ENCODE data around the gene MUSK.
A peak's percentile ranks its signal among the peaks of the same experiment; 100 is the strongest.

MUSK gene

DNA sequence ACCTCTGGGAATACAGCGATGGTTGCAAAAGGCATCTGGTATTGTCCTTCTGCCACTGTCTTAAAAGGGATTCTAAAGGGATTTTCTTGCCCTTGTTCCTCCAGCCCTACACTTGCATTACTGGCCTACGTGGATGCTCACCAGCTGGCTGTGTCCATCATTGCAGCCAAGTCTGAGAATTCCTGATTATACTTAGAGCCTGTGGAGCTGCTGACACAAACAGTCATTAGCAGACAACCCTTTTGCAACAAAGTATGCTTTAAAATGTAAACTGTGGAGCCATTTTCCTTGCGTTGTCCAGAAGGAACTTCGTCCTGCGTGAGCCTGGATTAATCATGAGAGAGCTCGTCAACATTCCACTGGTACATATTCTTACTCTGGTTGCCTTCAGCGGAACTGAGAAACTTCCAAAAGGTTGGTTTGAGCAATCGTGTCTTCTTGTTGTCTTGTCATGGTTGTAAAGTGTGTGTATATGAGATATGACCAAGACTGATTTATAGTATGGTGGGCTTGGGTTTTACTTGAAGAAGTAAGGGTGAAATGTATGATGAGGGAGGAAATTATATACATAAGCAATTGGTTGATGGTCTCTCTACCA, at the start of gene MUSK:
Gene MUSK (plus strand): TSS at position 222 of the 598 bp plus-strand sequence. CDS start 114 bp downstream, at position 336.
- no peak for DNase-seq (ENCODE audit: low read depth)

DNA sequence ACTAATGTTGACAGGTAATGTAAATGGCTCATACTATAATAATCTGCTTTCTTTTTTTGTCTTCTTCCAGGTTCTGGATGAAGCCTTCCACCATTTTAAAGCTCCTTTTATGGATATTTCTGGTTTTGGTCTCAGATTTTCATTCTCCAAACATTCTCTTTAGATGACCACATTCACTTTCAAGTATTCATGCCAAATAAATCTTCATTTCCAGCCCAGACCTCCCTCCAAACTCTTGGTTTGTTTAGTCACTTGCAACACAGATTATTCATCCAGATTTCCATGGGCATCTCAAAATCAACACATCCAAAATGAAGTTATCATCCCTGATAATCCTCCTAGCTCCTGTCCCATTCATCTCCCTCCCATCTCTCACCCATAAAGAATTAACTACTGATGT, 48.8 kb upstream of the MUSK start:
- no peak for DNase-seq (ENCODE audit: low read depth)

DNA sequence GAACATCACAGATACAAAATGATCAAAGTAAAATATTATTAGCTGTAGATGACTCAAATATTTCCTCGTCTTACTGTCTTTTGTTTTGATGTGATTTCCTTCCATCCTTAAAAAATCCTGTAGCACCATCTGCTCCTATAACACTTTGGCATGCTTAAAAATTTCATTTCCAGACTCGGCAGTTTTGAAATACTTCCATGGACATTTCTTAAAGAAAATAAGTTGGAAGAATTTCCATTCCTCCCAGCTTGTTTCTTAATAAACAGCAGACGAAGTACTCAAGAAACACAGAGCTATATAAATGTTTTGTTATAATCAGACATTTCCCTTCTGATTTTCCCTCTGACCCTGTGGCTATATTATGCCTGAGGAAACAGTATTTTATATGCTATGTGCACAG, 47.9 kb upstream of the MUSK start:
- no peak for DNase-seq (ENCODE audit: low read depth)

DNA sequence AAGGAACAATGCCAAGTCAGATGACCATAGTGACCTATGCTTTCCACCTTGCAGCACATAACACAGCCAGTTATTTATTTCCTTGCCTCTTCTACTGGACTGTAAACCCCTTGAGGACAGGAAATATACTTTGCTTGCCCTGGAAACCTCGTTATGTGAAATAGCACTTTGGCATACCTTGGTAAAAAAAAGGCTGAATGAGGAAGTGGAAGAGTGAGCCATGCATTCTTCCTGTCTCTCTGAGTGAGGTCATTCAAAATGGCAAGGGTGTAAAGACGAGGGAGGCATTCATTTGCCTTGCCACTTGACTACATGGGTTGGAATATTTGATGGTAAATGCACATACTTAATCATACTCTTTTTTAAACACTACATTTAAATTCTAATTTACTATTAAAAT, 46.2 kb upstream of the MUSK start:
- no peak for DNase-seq (ENCODE audit: low read depth)

DNA sequence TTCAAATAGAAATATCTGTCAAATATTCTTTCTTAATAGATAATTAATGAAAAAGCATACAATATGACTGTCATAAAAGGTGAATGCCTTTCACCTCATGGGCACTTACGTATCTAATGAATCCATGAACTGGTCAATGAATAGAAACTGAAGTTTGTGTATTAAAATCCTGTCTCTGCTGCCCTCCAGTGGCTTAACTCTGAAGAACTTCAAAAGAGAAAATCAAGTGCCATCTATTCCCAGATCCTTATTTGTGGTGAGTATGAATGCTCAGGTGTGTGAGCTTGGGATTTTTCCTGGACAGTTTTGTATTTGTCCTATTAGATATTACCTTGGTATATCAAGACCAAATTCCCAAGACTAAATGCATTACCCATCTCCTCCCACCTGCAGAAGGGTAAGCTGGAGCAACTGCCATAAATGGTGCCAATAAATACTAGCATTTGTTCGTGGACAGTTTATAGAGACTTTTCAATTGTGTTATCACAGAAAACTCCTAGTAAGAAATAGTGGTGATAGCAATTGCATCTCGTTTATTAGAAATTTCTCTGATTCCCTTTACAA, 45.0 kb upstream of the MUSK start:
- no peak for DNase-seq (ENCODE audit: low read depth)

DNA sequence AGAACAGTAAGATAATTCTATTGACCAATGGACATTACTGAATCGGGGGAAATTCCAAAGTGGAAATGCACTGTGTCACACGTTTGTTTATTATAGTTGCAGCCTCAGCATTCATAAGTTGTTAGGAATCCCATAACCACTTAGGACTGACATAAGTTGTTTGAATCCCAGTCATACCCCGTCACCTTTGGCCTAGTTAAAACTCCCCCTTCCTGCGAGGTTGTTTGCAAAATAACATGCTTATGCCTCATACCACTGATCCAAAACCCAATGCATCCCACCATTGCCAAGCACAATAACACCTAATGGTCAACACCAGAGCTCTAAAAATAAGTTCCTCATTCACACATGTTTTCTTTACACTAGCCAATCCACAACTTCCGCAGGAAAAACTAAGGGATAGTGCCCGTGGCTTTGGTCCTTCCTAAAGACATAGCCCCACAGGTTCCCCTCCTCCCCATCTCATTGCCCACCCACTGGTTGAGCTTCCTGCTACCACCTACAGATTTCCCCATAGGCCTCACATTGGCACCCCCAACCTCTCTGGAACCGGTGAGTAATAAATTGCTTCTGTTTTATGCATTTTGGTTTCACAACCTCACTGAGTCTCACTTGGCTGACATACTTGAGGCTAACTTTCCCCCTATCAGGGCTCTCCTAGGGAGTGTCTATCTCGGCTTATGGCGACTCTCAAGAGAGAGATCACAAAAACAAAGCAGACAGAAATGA, 42.3 kb upstream of the MUSK start:
- peak; percentile 87 for DNase-seq (ENCODE audit: low read depth)

DNA sequence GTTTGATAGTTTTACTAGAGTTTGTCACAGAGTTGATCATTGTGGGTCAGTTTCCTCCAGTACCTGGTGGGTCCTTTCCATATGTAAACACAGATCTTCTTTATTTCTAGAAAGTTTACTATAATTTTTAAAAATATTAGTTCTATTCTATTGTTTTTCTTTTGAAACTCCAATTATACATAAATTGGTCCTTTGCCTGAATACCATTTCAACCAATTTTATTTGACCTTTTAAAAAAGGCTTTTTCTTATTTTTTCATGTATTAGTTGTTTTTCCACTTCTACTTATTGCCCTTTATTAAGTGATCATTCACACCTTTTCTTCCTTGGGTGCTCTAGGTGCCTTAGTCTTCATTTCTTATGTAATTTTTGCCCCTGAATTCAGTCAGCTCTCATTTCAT, 33.0 kb upstream of the MUSK start:
- no peak for DNase-seq (ENCODE audit: low read depth)

DNA sequence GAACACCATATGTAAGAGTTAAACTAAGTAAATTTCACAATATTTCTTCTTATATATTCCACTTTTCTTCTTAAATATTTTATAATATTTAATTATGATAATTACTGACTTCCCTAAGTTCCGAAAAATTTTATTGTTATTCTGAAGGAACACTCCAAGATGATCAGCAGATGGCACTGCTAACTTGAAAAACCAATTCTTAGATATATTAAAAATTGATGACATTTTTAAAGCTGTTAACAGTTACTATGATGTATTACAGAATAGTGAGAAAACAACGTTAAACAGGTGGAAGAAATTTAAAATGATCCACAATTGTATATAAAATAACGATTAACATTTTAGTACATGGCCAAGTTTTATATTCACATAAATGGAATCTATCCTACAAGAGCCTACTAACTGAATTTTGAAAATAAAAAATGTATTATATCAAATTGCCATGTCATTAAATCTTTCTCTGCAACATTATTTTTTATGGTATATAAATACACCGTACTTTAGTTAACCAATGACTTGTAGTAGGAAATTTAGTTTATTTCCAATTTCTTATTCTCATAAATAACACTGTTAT, 30.1 kb upstream of the MUSK start:
- no peak for DNase-seq (ENCODE audit: low read depth)

DNA sequence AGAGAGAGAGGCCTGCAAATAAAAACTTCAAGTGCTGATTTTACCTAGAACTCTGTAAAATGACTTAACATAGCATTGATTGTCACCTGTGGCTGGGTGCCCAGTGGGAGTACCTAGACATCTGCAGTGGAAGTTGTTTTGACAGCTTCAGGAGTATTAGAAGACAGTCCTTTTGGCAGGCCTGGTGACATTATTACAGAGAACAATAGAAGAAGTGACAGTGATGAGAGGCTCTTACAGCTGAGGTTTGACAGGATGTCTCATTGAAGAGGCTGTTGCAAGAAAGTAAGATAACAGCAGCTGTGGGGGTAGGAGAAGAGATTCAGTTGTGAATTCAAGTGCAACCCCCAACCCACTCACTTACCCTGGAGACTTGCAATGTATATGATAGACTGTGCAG, 27.9 kb upstream of the MUSK start:
- DNase-seq (ENCODE audit: low read depth), result no peak

DNA sequence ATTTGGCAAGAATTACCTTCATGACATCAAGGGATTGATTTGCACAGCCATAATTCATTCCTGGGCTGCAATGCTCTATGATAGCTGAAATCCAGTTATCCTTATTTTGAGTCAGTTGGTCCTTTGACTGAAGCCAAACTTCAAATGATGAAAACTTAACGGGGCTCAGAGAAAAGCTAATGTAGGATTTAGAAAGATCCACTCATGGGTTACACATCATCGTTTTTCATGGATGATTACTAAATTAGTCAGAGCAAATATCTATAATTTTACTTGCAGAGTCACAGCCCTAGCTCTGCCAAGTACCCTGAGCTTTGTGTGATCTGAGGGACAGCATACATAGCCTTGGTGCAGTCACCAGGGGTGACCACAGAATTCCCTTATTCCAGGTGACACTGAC, 27.3 kb upstream of the MUSK start:
- no peak for DNase-seq (ENCODE audit: low read depth)

DNA sequence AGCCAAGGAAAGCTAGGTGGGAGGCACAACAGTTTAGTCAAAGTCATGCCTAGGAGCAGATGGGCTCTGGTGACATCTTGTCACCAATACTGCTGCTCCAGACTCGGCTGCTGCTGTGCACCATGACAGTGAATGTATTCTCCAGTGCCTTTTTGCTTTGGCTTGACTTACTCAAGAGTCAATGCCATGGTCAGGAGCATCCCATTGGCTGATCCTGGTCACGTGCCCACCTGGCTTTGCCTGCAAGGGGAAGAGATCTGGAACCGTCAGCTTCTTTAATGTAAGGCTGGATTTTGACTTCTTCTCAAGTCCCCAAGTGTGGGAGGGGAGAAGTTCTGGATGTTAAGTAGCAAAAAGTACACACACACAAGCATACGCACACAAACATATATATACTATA, 19.9 kb upstream of the MUSK start:
- DNase-seq (ENCODE audit: low read depth), result no peak

DNA sequence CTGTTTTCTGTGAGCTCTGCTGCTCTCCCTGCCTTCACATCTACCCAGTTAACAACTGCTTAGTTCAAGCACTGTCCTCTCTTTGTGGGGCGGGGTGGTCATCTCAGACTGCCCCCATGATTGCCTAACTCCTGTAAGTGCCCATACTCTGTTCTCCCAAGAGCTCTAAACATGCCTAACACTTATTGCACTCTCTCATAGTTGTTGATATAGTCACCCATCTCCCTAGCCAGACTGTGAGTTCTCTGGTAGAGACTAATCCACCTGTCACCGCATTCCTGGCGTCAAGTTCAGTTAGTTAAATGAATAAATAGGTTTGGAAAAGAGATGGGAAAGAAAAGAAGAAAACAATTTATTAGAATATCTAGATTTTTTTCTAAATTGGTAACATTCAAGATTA, 18.3 kb upstream of the MUSK start:
- DNase-seq (ENCODE audit: low read depth), result no peak

DNA sequence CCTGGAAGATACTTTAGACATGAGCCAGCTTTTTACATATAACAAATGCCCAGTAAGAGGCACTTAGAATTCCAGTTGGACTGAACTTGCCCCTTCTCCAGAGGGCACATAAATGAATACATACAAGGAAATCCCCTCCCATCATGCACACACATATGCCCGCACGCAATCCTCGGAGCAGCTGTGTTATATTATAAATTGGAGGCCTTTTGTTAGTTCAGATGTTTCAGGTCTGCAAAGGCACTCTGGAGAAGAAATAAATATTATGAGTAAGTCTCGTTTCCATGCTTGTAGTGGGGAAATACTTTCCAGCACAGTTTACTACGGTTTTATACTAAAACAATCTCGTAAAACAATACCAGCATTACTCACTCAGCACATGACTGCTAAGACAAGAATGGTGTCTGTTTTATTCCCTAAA, 17.6 kb upstream of the MUSK start:
- peak; percentile 75 for DNase-seq (ENCODE audit: low read depth)

DNA sequence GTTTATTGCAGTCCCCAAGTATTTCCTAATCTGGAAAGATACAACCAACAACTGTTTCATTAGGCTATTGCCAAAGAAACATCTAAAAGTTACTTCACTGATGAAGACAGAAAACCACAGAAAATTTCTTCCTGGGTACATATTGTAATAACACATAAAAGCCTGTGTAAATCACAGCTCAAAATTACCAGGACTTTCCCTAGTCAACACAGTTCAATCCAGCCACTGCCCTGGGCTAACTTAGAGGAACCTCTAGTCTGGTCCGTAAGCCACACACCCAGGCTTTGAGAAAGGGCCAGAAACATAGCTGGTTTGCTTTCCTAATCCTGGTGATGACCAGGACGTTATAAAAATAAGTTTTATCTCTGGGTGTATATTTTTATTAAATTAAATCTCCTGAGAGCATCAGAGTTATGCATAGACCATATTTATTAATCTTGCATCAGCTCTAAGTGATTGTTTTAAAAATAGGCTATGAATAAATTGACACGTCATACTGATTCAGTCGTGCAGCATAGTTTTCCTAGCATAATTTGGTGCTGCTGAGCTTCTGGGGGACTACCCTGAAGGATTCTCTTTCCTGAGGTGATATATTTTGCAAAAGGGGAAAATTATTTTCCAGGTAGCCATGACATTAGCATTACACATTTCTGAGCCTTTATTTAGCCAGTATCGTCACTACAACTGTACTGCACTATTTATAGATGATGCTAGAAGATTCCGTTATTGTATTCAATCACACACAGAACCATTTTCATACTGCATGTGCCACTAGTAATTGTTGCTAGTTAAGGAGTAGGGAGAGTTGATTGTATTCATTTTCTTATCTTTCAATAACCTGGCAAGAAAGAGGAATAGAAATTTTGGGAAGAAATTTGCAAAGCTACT, 12.6 kb upstream of the MUSK start:
- no peak for DNase-seq (ENCODE audit: low read depth)

DNA sequence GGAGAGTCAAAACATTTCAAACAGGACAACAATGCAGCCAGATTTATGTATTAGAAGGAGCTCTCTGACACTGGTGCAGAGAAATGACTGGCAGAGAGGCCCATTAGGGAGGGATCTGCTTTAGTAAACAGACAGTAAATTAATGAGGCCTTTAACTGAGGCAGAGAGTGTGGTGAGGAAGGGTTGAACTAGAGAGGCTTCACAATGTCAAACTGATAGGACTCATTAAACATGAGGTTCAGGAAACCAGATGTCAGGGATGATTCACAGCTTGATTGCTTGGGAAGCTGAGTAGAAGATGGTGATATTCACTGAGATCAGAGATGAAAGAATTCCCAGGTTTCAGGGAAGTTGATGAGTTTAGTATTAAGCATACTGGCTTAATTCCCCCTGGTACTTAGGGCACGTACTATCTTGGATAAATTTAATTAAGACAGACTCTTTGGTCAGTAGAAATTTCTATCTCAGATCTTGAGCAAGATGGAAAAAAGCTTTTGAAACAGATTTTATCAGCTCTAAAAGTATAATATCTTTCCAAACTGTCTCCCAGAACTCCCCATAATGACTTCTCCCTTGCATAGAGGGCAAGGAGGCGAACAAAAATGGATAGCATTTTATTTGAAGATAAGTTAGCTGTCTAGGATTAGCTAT, 8.6 kb upstream of the MUSK start:
- DNase-seq (ENCODE audit: low read depth), result no peak

DNA sequence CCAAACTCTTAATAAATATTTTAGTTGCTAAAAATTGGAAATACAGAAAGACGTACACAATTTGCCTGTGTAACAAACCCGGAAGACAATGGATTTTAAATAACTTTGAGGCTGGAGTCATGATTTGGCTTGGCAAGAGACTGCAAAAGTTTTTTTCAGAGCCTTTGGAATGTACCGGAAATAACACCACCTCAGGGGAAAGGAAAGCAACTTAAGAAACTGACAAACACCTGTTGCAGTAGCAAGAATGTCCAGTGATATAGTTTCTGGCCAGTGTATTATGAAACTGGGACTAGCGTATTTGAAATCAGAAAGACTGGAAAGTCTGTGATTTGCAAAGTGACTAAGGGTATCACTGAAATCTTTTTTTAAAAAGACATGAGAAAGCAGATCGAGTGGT, 842 bp downstream of the MUSK start:
- no peak for DNase-seq (ENCODE audit: low read depth)

DNA sequence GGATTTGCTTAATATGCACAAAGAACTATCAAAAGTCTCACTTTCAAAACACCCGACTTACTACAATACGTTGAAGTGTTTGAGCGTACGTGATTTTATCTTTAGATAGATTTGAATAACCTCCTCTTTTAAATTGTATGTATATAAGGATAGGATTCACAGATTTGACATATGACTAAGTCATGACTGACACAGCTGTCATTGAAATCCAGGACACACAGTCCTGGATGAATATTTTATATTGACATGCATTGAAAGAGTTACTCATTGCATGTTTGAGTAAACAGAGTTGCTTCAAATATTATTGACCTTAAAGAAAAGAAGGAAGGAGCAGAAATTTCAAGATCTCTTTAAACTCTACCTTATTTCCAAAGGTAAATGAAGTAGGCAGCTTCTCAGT, 3.3 kb downstream of the MUSK start:
- no peak for DNase-seq (ENCODE audit: low read depth)

DNA sequence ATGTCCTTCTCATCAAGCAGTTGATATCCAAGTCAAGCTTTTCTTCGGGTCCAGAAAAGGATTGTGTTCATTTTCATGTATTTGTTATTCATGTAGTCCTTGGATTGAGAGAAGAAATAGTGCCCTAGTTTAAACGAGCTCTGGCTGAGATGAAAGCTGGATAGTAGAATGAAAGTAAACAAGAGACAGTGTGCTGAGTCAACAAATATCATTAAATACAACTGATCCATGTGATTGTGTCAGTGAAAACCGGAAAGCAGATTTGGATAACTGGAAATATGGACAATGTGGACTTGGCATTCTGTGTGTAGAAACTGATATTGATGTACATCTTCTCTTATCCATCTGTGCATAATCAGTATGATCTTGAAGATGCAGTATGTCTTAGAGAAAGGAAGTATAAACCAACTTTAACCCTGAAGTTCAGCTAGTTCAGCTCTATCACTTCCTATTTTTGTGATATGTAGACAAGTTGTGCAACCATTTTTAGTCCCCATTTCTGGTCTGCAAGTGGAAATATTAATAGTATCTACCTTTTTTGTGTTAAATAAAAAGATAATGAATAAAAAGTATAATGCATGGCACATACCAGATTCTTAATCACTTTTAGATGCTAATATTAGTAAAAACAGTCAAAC, 4.4 kb downstream of the MUSK start:
- no peak for DNase-seq (ENCODE audit: low read depth)

DNA sequence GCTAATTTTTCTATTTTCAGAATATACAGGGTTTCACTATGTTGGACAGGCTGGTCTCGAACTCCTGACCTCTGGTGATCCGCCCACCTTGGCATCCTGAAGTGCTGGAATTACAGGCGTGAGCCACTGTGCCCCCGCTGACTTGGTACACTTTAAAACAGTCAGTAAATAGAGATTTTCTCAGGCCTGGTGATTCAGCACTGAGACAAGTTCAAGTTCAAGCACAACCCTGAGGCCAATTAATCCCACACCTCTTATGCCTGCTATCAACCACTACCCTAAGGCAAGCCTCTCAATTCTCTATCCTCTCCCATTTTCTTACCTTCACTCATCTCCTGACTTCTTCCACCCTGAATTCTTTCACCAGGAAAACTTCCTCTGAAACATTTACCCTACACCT, 18.9 kb downstream of the MUSK start:
- no peak for DNase-seq (ENCODE audit: low read depth)

DNA sequence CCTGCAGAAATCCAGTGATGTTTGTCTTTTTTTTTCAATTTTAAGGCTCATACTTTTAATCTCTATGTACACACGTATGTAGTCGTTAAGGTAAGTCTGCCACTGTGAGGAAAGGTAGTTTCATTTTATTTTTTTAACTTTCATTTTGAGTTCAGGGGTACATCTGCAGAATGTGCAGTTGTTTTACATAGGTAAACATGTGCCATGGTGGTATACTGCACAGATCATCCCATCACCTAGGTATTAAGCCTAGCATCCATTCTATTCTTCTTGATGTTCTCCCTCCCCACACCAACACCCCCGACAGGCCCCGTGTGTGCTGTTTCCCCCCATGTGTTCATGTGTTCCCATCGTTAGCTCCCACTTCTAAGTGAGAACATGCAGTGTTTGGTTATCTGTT, 19.7 kb downstream of the MUSK start:
- no peak for DNase-seq (ENCODE audit: low read depth)

DNA sequence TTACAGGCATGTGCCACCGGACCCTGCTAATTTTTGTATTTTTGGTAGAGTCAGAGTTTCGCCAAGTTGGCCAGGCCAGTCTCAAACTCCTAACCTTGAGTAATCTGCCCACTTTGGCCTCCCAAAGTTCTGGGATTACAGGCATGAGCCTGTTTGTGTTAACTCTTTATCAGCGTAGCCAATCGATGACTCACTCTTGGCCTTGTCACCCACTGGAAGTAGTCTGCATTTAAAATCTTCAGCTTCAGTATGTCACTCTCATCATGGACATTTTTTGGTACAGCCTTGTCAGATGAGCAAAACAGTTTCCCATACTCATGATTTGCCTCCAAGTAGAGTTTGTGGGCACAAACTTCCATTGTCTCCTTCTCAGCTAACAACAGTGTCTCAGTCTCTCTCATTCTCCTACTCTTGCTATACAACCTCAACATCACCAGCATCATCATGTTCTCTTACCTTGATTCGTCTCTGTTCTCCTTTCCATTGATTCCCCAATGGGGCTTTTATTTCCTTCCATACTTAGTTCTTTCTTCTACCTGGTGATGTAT, 22.5 kb downstream of the MUSK start:
- no peak for DNase-seq (ENCODE audit: low read depth)
